Neural cell (in vitro differentiated cells): ENCODE measurements around the gene CD247. TPM values are rescaled to one million over a fixed set of nuclear protein-coding genes. Genes with fewer than 3 reads are reported as not detected.

ENCODE experiments used
- H2AFZ ChIP-seq: fragments of 200-600, 300-800 bp; sonication (generic), shearing (Covaris generic); 2 replicates; pipeline ENCODE4 v1.6.0; 2014; ENCODE audit warnings: low read depth, mild to moderate bottlenecking, antibody characterized with exemption, low read length, moderate library complexity
- H3F3A ChIP-seq: fragments of 200-600 bp; shearing (Covaris generic); 2 replicates; pipeline ENCODE4 v1.6.1; 2016; ENCODE audit warnings: mild to moderate bottlenecking, moderate library complexity, mixed read lengths, antibody characterized with exemption, low read length; ENCODE audit not compliant: insufficient read depth, poor library complexity, severe bottlenecking
- H3K27ac ChIP-seq: fragments of 200-600, 300-800 bp; sonication (generic), shearing (Covaris generic); 2 replicates; pipeline ENCODE4 v1.5.1; 2014; ENCODE audit warnings: mild to moderate bottlenecking, low read length, moderate library complexity
- H3K27me3 ChIP-seq: fragments of 300-800, 200-600 bp; sonication (generic), shearing (Covaris generic); 2 replicates; pipeline ENCODE4 v1.6.0; 2014; ENCODE audit warnings: mild to moderate bottlenecking, low read depth, low read length, moderate library complexity; ENCODE audit not compliant: insufficient read depth
- H3K36me3 ChIP-seq: fragments of 300-800, 200-600 bp; sonication (generic), shearing (Covaris generic); 2 replicates; pipeline ENCODE4 v1.5.1; 2014; ENCODE audit warnings: mild to moderate bottlenecking, antibody characterized with exemption, low read length, moderate library complexity; ENCODE audit not compliant: insufficient read depth
- H3K4me2 ChIP-seq: fragments of 300-800, 200-600 bp; sonication (generic), shearing (Covaris generic); 2 replicates; pipeline ENCODE4 v1.6.0; 2014; ENCODE audit warnings: mild to moderate bottlenecking, low read length
- H3K4me3 ChIP-seq: fragments of 300-800, 200-600 bp; sonication (generic), shearing (Covaris generic); 2 replicates; pipeline ENCODE4 v1.5.1; 2014; ENCODE audit warnings: mild to moderate bottlenecking, low read length, moderate library complexity
- H3K79me2 ChIP-seq: fragments of 200-600 bp; shearing (Covaris generic); replicated peaks from 2 replicates; pipeline ENCODE4 v1.6.0; 2014; ENCODE audit warnings: mild to moderate bottlenecking, low read length, moderate library complexity; ENCODE audit not compliant: insufficient read depth
- H3K9ac ChIP-seq: fragments of 300-800, 200-600 bp; sonication (generic), shearing (Covaris generic); 2 replicates; pipeline ENCODE4 v1.6.1; 2016; ENCODE audit warnings: mild to moderate bottlenecking, low read length, mixed read lengths
- H3K9me2 ChIP-seq: fragments of 200-600 bp; shearing (Covaris generic); 2 replicates; pipeline ENCODE4 v1.6.1; 2016; ENCODE audit warnings: mild to moderate bottlenecking, low read length, mixed read lengths; ENCODE audit not compliant: insufficient read depth
- H3K9me3 ChIP-seq: fragments of 200-600, 300-800 bp; sonication (generic), shearing (Covaris generic); 2 replicates; pipeline ENCODE4 v1.6.1; 2016; ENCODE audit warnings: mild to moderate bottlenecking, mixed run types, low read length, moderate library complexity, mixed read lengths
- H4K20me1 ChIP-seq: fragments of 200-600 bp; shearing (Covaris generic); 2 replicates; pipeline ENCODE4 v1.6.1; 2016; ENCODE audit warnings: mild to moderate bottlenecking, mixed run types; ENCODE audit not compliant: insufficient read depth
- CTCF ChIP-seq: fragments of 450-650 bp; IDR thresholded peaks from 2 replicates; pipeline ENCODE4 v1.5.1; 2014; ENCODE audit warnings: antibody characterized with exemption, mild to moderate bottlenecking, moderate library complexity; ENCODE audit not compliant: poor library complexity, severe bottlenecking
- EP300 ChIP-seq: fragments of 450-650 bp; conservative IDR thresholded peaks from 2 replicates; pipeline ENCODE4 v1.6.1; 2014; ENCODE audit warnings: antibody characterized with exemption, mild to moderate bottlenecking, moderate library complexity; ENCODE audit not compliant: poor library complexity, severe bottlenecking
- EZH2 ChIP-seq: fragments of 200-600, 300-800 bp; shearing (Covaris generic), sonication (generic); IDR thresholded peaks from 2 replicates; pipeline ENCODE4 v1.6.1; 2014; ENCODE audit warnings: antibody characterized with exemption, low read length, borderline replicate concordance, mild to moderate bottlenecking; ENCODE audit not compliant: insufficient read depth, poor library complexity, severe bottlenecking
- MXI1 ChIP-seq: fragments of 450-650 bp; conservative IDR thresholded peaks from 2 replicates; pipeline ENCODE4 v1.6.1; 2014; ENCODE audit warnings: antibody characterized with exemption, mild to moderate bottlenecking; ENCODE audit not compliant: poor library complexity, severe bottlenecking
- POLR2AphosphoS5 ChIP-seq: IDR thresholded peaks from 2 replicates; pipeline ENCODE4 v1.6.1; 2012
- RAD21 ChIP-seq: fragments of 450-650 bp; conservative IDR thresholded peaks from 2 replicates; pipeline ENCODE4 v1.6.1; 2014; ENCODE audit warnings: antibody characterized with exemption, mild to moderate bottlenecking, moderate library complexity
- REST ChIP-seq: IDR thresholded peaks from 2 replicates; pipeline ENCODE4 v1.6.1; 2012; ENCODE audit warnings: borderline replicate concordance
- SMC3 ChIP-seq: fragments of 450-650 bp; conservative IDR thresholded peaks from 2 replicates; pipeline ENCODE4 v1.6.1; 2014; ENCODE audit warnings: antibody characterized with exemption, mild to moderate bottlenecking, moderate library complexity; ENCODE audit not compliant: poor library complexity
- TAF1 ChIP-seq: IDR thresholded peaks from 2 replicates; pipeline ENCODE4 v1.6.1; 2012; ENCODE audit warnings: low read depth
- polyA plus RNA-seq: library from polyadenylated mRNA; depleted of rRNA; stranded (reverse); fragments of >200 nt; gene quantifications from 2 replicates; pipeline ENCODE4 v1.2.3, GENCODE V29; 2014

The CD247 gene
- polyA plus RNA-seq, 1 donor from 2014 or later: not detected

GRCh38 chr1:167450843-167451242 lies 67.5 kb downstream of the CD247 start:
- Histone ChIP-seq H3K27me3 (peaks cover 20% of the 10 kb centered on the region), H3F3A (no peaks in the 10 kb centered on the region), H3K9me2 (no peaks in the 10 kb centered on the region), H3K9ac (no peak overlapping the region), H4K20me1 (no peaks in the 10 kb centered on the region), H3K9me3 (no peaks in the 10 kb centered on the region), H3K79me2 (no peaks in the 10 kb centered on the region), H3K4me2 (no peak overlapping the region), H3K4me3 (no peak overlapping the region), H3K27ac (no peak overlapping the region), H3K36me3 (no peaks in the 10 kb centered on the region), H2AFZ (no peak overlapping the region)
- TF ChIP-seq POLR2AphosphoS5: no peak
- TF ChIP-seq REST: no peak
- TF ChIP-seq TAF1: no peak
- no peak for TF ChIP-seq MXI1
- no peak for TF ChIP-seq EZH2
- TF ChIP-seq EP300: no peak
- no peak for TF ChIP-seq RAD21
- TF ChIP-seq CTCF: no peak
- no peak for TF ChIP-seq SMC3

GRCh38 chr1:167447521-167448136 lies 70.7 kb downstream of the CD247 start:
- TF ChIP-seq POLR2AphosphoS5: no peak
- no peak for TF ChIP-seq TAF1
- TF ChIP-seq EZH2: no peak
- TF ChIP-seq REST: no peak
- TF ChIP-seq EP300: no peak
- no peak for TF ChIP-seq CTCF
- no peak for TF ChIP-seq SMC3
- no peak for TF ChIP-seq RAD21
- no peak for TF ChIP-seq MXI1
- no peaks in the 10 kb centered on the region for H3K9me3 ChIP-seq
- no peak overlapping the region for H3K4me2 ChIP-seq
- H3K36me3 ChIP-seq: no peaks in the 10 kb centered on the region
- no peaks in the 10 kb centered on the region for H3F3A ChIP-seq
- H3K27ac ChIP-seq: no peak overlapping the region
- H3K79me2 ChIP-seq: no peaks in the 10 kb centered on the region
- no peaks in the 10 kb centered on the region for H4K20me1 ChIP-seq
- no peak overlapping the region for H2AFZ ChIP-seq
- H3K4me3 ChIP-seq: no peak overlapping the region
- no peaks in the 10 kb centered on the region for H3K9me2 ChIP-seq
- H3K9ac ChIP-seq: no peak overlapping the region
- H3K27me3 ChIP-seq: no peaks in the 10 kb centered on the region
